Stimulated activated CD4-positive, alpha-beta T cell treated with anti-CD3 and anti-CD28 coated beads, Interleukin-4, amount 100 ng/mL, for 48 hours (primary cell): ENCODE results near the gene RASA4B.
"Not testable (repeated sequence)": the region's sequence is repeated elsewhere in the genome, so short reads cannot be mapped to it uniquely, and the experiment has no call there.

Source experiments
- DNase-seq, 2 donors: peaks; one replicate each; pipeline ENCODE4 v3.0.0-alpha.2; 2020; ENCODE audit warnings: low read depth in 2 of 2

Gene RASA4B

DNA sequence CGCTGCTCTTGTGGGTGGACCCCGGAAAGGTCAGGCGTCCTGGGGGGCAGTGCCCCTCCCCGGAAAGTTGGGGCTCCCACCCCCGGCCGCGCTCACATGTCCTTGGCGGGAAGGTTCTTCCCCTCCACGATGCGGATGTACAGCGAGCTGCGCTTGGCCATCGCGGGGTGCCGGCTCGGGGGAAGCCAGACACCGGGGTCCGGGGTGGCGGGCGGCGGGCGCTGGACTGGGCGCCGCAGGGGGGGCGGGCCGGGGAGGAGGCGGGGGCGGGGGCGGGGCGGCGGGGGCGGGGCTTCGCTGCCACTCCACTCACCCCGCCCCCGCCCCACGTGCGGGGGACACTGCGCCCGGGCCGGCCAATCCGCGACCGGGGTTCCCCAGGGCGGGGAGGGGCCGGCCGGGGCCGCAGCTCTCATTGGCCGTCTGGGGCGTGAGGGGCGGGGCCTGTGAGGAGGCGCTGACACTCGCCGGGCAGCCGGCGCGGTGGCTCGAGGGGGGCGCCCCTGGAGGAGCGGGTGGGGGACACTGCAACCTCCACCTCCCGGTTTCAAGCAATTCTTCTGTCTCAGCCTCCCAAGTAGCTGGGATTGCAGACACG lies at the start of gene RASA4B:
RASA4B (minus strand) TSS at position 228 of the 598 bp plus-strand sequence; CDS start at position 161, 67 bp downstream.
- not testable (repeated sequence) for DNase-seq

DNA sequence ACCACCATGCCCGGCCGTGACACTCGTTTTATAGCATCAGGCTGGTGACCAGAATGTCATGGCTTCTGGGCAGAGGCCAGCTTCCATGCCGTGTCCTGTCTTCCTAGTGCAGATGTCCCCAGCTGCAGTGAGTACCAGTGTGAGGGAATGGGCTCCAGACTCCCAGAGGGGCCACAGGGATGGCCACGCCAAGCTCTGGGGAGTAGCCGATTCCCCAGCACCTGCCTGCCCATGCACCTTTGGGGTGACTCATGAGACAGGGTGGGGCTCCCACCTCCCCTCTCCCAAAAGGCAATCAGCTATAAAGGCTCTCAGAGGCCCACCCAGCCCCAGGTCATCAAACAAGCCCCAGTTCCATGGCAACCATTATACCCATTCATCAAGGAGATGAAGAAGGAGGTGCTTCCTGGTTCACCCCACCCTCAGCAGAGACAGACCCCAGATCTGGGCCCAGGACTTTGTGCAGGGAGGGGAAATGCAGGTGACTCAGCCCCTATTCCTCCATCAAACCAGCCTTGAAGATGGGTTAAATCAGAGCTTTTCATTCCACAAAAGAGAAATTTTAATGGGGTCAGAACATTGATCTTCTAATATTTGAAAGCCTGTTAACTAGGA lies 33.3 kb upstream of the RASA4B start, which contains the start of gene SPDYE2:
SPDYE2 (plus strand) TSS at position 419 of the 615 bp plus-strand sequence. CDS start 2,030 bp downstream, outside the sequence.
- DNase-seq, result not testable (repeated sequence)

DNA sequence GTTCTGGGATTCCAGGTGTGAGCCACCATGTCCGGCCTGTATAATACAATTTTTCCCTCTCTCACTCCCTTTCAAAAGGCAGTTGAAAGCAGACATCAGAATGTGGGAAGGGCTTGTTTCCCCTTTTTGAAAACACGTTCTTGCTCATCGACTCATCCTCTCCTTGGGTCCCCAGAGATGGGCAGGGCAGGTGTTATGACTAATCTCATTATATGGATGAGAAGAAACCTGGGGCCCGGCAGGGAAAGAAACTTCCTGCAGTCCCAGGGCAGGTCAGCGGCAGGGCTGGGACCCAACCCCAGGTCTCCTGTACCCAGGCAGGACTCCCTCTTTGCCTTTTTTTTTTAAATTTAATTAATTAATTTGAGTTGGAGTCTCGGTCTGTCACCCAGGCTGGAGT lies 28.8 kb upstream of the RASA4B start:
- not testable (repeated sequence) for DNase-seq

DNA sequence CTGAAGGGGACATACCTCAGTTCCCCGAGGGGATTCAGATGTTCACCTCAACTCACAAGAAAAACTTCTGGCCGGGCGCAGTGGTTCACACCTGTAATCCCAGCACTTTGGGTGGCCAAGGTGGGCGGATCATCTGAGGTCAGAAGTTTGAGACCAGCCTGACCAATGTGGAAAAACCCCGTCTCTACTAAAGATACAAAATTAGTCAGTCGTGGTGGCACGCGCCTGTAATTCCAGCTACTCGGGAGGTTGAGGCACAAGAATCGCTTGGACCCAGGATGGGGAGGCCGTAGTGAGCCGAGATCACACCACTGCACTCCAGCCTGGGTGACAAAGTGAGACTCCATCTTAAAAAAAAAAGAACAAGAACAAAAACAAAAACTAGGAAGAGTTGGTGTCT lies 27.7 kb upstream of the RASA4B start:
- DNase-seq, result not testable (repeated sequence)

DNA sequence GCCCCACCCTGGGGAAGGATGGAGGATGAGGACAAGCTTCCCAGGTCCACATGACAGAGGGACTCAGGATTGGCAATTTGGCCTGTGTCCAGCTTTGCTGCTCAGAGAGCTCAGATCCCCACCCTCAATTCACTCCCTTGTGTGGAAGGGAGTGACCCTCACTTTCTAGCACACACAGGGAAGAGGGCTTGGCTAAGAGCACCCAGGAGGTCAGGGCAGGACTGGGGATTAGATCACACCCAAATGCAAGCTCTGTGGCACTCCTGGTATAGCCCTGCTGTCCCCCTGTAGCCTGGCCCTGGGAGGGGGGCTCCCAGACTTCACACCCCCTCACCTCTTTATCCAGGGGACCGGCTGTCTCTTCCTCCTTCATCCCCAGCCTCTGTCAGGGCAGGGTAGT lies 26.8 kb upstream of the RASA4B start:
- not testable (repeated sequence) for DNase-seq

DNA sequence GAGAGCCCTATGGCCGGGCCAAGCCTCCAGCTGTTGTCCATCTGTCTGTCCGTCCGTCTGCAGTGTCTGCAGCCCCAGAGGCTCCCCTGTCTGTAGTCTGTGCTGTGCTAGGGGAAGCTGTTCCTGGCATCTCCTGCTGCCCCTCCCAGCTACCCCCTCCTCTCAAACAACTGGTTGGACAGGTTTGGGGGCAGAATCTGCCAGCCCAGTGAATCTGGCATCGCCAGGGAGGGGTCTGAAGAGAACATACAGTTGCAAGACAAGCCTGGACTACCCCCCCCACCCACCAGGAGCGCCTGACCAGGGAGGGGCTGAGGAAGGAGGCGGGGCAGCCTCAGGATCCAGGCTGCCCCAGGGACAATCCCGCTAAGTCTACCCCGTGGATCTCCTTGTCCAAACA lies 26.0 kb upstream of the RASA4B start, which contains the start of gene UPK3BL2:
UPK3BL2 (minus strand) TSS at position 101 of the 400 bp plus-strand sequence; CDS start at position 41, 60 bp downstream.
- not testable (repeated sequence) for DNase-seq

DNA sequence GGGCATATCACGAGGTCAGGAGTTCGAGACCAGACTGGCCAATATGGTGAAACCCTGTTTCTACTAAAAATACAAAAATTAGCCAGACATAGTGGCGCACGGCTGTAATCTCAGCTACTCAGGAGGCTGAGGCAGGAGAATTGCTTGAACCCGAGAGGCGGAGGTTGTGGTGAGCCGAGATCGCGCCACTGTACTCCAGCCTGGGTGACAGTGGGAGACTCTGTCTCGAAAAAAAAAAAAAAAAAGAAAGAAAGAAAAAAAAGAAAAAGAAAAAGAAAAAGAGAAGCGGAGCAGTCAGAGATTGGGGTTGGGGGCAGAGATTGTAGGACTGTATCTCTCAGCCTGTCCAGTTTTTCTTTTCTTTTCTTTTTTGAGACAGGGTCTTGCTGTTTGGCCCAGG lies 25.2 kb upstream of the RASA4B start:
- not testable (repeated sequence) for DNase-seq

DNA sequence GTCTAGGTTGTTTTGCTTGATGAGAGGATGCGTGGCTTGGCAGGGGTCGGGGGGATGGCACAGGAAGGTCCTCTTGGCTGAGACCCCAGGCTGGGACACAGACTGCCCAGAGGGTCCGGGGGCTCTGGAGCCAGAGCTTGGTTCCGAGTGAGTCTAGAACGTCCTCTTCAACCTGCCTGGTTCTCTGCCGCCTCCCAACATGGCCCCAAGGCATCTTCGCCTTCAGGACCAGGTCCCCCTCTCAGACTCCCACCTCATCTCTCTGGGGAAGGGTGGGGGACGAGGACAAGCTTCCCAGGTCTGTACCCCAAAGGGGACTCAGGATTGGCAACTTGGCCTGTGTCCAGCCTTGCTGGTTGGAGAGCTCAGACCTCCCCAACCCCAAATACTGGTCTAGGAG lies 24.5 kb upstream of the RASA4B start:
- not testable (repeated sequence) for DNase-seq

DNA sequence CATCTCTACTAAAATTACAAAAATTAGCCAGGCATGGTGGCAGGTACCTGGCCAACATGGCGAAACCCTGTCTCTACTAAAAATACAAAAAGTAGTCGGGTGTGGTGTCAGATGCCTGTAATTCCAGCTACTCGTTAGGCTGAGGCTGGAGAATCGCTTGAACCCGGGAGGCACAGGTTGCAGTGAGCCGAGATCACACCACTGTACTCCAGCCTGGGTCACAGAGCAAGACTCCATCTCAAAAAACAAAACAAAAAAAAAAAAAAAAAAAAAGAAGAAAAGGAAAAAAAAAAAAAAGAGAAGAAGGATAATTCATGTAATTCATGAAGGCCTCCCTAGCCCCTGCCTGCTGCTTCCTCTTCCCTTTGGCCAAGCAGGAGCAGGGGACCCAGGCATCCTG lies 23.0 kb upstream of the RASA4B start:
- DNase-seq, result not testable (repeated sequence)

DNA sequence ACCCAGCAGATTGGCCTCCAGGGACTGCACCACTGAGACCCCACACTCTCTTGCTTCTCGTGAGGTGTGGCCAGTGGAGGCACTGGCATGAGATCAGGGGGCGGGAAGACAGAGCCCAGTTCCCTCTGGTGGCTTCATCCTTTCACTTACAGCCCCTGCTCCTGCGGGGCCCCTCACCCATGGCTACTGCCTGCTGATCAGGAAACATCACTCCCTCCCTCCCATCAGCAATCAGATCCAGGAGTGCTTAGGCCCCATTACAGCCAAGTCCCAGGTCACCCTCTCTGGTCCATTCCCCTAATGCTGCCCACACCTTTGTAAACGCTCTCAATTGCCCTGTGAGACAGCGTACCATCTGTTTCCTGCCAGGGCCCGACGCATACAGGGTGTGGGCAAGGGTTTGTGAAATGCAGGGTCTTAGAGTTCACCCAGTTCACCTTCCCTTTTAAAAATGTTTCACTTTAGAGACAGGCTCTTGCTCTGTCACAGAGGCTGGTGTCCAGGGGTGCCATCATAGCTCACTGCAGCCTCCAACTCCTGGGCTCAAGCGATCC lies 17.6 kb upstream of the RASA4B start:
- not testable (repeated sequence) for DNase-seq

DNA sequence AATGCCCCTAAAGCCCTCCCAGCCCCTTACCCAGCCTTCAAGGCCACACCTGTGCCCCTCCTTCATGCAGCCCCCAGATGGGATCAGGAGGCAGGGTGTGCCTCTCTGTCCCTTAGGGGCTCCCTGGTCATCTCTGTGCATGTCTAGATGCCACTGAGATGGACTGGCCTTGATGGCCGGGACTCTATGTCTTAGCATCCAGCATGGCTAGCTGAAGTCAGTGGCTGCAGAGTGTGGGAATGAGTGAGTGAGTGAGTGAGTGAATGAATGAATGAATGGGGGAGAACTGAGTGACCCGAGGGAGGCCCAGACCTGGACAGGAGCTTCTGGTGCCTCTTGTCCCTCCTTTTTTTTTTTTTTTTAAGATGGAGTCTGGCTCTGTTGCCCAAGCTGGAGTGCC lies 14.6 kb upstream of the RASA4B start:
- not testable (repeated sequence) for DNase-seq

DNA sequence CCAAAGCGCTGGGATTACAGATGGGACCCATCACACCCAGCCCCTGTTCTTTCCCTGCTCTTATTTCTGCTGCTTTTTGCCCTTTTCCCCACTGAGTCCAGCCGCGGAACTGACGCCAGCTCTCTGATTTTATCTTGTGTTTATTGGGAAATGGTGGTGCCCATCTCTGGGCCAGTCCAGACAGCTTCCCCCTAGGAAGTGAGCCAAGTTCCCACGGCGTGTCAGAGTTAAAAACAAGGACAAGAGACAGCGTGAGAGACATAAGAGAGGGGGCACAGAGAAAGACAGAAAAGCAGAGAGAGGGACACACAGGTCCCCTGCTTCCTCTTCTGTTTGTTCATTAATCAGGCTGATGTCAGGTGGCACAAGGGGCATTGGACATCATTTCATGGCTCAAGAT lies 14.0 kb upstream of the RASA4B start:
- DNase-seq, result not testable (repeated sequence)

DNA sequence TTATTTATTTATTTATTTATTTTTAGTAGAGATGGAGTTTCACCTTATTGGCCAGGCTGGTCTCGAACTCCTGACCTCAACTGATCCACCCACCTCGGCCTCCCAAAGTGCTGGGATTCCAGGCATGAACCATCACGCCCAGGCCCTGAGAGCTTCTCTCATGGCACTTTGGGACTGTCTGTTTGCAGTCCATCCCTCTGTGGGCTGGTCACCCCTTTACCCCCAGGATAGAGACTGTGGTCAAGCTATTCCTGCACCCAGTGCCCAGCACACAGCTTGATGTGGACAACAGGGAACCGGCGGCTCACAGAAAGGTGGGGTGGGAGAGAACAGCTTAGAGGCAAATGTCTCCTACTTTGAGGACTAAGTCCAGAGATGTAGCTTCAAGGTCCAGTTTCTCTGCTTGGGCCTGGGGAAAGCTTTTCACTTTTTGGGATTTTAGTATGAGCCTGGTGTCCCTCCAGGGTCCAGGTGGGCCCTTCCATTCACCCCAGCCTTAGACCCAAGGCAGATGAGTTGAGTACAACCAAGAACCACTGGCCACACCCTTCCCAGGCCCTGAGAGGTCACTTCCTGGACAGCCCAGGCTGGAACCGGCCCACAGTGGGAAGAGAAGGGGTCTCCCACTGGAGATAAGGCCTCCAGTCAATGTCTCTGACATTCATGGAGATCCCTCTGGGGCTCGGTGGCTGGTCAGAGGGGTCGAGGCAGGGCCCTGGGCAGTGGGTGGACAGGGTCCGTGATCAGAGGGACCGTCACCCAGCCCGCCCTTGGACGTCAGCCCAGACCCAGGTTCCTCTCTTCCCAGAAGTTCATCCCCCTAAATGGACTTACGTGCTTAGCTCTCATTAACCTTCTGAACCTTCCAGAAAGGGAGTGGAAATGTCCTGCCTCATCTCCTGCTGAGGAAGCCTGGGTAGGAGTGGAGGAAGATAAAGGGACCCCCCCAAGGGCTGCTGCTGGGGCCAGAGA lies 10.5 kb upstream of the RASA4B start:
- DNase-seq, result not testable (repeated sequence)

DNA sequence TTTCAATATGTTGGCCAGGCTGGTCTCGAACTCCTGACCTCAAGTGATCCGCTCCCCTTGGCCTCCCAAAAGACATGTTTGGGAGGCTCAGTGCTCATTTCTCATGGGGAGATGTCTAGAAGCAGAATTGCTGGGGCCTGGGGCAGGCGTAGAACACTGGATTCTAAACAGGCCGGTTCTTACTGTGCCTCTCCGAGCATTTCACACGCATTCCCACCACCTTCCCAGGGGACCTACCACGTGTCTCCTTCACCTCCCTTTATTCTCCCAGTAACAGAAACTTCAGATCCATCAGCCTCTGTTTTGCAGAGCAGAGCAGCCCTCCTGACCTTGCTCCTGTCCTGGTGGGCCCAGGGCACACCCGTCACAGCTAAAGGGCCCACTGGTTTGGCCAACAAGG lies 9.6 kb upstream of the RASA4B start:
- not testable (repeated sequence) for DNase-seq

DNA sequence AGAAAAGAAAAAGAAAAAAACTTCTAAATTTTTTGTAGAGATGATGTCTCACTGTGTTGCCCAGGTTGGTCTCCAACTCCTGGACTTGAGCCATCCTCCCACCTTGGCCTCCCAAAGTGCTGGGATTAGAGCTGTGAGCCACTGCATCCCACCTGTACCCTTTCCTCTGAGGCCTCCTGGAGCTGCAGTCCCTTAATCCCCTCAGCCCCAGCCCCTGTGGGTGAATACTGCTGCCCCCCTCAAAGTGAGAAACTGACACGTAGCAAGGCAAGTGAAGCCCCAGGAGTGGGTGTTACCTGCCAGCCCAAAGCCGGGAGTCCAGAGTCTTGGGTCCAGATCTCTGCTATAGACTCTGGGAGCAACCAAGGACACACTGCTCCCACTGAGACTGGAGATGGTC lies 7.2 kb upstream of the RASA4B start:
- DNase-seq, result not testable (repeated sequence)

DNA sequence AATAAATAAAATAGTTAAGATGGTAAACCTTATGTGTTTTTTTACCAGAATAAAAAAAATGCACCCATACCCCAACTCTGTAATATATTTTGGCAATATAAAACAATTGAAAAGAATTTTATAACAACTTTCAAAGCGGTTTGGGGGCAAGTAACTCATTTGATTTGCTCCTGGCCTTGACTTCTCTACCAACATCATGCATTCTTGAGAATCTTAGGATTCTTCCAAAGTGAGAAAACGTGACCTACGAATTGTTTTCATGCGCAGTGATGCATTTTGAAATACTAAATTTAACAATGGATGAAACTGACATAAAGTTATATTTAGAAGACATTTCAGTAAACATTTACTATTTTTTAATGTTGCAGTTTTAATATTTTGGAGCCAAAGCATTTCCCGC lies 3.2 kb upstream of the RASA4B start:
- not testable (repeated sequence) for DNase-seq

DNA sequence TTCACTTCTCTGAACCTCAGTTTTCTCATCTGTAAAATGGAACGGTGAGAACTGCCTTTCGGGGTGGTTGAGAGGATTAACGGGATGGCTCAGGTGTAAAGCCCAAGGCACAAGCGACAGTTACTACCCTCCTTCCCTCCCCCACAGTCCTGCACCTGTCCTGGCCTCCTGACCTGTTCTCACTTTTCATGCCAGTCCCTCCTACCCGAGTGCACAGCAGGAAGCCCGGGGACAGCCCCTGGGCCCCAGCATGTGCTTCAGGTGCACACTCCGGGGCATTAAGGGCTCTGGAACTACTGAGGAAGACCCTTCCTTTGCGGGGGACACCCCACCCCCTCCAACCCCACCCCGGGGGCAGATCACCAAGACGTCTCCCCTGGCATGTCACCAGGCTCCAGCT lies 626 bp downstream of the RASA4B start:
- not testable (repeated sequence) for DNase-seq

DNA sequence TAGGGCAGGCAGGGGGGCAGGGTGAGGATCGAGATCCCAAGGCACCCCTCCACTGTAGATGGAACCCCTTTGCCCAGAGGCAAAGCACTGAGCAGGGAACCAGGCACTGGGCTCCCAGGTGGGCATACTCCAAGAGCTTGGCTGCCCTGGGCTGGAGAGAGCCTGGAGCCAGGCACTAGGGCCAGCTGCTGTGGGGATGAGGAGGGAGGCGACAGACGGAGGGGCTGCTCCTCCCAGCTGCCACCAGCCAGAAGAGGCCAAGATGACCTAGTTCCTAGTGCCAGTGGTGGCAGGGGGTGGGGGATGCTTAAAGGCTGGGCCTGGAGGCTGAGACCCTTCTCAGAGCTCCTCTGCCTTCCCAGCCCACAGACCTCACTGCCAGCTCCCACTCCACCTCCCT lies 1.7 kb downstream of the RASA4B start:
- DNase-seq, result not testable (repeated sequence)

DNA sequence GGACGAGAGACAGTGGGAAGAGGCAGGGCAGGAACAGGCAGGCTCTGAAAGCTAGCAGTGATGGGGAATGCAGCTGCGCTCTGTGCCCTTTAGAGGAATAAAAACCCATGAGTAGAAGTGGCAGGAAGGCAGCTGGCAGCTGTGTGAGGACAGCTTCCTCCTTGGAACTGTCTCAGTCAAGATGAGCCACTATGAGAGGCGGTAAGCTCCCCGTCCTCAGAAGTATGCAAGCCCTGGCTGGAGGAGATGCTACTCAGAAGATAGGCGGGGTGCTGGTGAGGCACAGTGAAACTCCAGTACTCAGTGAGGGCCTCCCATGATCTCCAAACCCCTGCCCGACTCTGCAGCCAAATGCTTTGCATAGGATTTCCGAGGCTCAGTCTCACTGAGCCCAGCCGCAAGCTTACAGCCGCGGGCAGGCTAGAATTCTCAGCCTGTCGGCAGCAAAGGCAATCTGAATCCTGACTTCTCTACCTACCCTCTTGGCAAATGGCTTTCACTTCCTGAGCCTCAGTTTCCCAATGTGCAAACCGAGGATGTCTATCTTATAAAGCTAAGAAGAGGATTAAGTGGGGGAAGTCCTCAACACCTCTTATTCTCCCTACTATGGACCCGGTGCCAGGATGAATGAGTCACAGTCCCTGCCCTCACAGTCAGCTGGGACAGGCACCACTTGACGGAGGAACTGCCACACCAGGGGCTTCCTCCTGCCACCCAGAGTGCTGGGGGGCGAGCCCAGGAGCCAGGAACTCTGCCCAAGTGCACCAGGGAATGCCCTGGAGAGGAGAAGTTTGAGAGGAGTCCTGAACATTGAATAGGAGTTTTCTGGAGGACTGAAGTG lies 2.5 kb downstream of the RASA4B start:
- DNase-seq, result not testable (repeated sequence)

DNA sequence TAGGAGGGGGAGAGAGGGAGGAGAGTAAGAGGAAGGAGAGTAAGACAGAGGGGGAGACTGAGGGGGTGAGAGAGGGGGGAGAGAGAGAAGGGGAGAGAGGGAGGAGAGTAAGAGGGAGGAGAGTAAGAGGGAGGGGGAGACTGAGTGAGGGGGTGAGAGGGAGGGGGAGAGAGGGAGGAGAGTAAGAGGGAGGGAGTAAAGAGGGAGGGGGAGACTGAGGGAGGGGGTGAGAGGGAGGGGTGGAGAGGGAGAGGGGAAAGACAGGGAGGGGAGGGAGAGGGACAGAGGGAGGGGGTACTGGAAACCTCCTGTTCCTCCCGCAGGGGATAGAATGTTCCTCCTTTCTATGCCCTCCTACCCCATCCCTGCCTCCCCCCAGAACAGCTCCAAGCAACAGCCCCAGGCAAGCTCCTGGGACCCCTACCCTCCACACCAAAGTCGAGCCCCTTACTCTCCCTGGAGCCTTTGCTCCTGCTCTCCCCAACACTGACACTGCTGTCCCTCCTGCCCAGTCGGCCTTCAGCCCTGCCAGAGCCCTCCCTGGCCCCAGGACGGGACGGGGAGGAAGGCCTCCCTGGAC lies 4.8 kb downstream of the RASA4B start:
- DNase-seq, result not testable (repeated sequence)
